Activated naive CD4-positive, alpha-beta T cell treated with anti-CD3 and anti-CD28 coated beads, Interleukin-2, amount 50 U/mL, for 72 hours (primary cell): ENCODE results near the gene TAF6. TPM values are rescaled to one million over a fixed set of nuclear protein-coding genes. Genes with fewer than 3 reads are reported as not detected.

ENCODE experiments used
- ATAC-seq, 2 donors: fragments of 150-1000 bp; cut with Tn5 transposase; 2 replicates each; pipeline ENCODE4 v1.10.0; 2021; ENCODE audit warnings: mild to moderate bottlenecking in 2 of 2, moderate library complexity in 2 of 2
- DNase-seq, 2 donors: peaks; one replicate each; pipeline ENCODE4 v3.0.0; 2021 to 2022; ENCODE audit warnings: low spot score in 2 of 2
- H3K27ac Mint-ChIP-seq, 2 donors: one replicate each; pipeline ENCODE4 v1.8.0; 2022; ENCODE audit warnings: mild to moderate bottlenecking in 2 of 2, mixed read lengths in 2 of 2
- H3K36me3 Mint-ChIP-seq, 2 donors: one replicate each; pipeline ENCODE4 v1.8.0; 2022; ENCODE audit warnings: mixed read lengths in 2 of 2
- H3K9me3 Mint-ChIP-seq, 2 donors: one replicate each; pipeline ENCODE4 v1.8.0; 2022; ENCODE audit warnings: mixed read lengths in 2 of 2
- total RNA-seq, 2 donors: library from RNA; stranded (reverse); gene quantifications; one replicate each; pipeline ENCODE4 v1.2.3, GENCODE V29; 2022

The TAF6 gene
- total RNA-seq, 2 donors from 2014 or later: 52.7 to 57.6 TPM

GRCh38 chr7:100072462-100072861, 46.7 kb downstream of the TAF6 start:
- DNase-seq (no peak), ATAC-seq (no peak)
- Mint-ChIP-seq H3K36me3 (peaks cover 72 to 79% of the 10 kb centered on the region in 2 donors), H3K27ac (no peak overlapping the region), H3K9me3 (peaks cover 19 to 30% of the 10 kb centered on the region in 2 donors)

GRCh38 chr7:100071018-100071723, 48.0 kb downstream of the TAF6 start:
- H3K9me3 Mint-ChIP-seq: peaks cover 19 to 30% of the 10 kb centered on the region in 2 donors
- peaks cover 62 to 67% of the 10 kb centered on the region in 2 donors for H3K36me3 Mint-ChIP-seq
- DNase-seq (no peak), ATAC-seq (no peak)
- H3K27ac Mint-ChIP-seq: no peak overlapping the region

DNA sequence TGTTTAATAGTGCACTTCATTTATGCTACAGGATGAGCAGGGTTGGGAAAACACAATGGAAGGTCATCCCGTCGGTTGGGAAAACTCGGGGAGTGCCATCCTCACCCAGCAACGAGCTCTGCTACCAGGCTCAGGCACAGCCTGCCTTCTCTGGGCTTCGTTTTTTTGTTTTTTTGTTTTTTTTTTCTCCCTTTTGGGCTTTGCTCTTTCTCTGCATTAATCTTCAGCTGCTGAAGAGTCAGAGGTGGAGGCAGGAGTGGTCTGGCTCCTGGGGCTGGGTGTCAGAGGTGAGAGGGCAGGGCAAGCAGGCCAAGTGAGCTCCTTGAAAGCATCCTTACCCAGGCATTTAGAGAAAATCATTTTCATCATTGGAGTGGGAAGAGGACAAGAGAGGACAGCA, 49.2 kb downstream of the TAF6 start:
- Mint-ChIP-seq H3K36me3 (peaks cover 50 to 56% of the 10 kb centered on the region in 2 donors), H3K27ac (no peak overlapping the region), H3K9me3 (peaks cover 19 to 30% of the 10 kb centered on the region in 2 donors)
- ATAC-seq (no peak), DNase-seq (no peak)

- DNase-seq: no peak
- no peak for ATAC-seq
- H3K9me3 Mint-ChIP-seq: peaks cover 7 to 20% of the 10 kb centered on the region in 2 donors
- no peak overlapping the region for H3K27ac Mint-ChIP-seq
- peaks cover 23 to 37% of the 10 kb centered on the region in 2 donors for H3K36me3 Mint-ChIP-seq
Observed at GRCh38 chr7:100066953-100067352, 52.2 kb downstream of the TAF6 start.

DNA sequence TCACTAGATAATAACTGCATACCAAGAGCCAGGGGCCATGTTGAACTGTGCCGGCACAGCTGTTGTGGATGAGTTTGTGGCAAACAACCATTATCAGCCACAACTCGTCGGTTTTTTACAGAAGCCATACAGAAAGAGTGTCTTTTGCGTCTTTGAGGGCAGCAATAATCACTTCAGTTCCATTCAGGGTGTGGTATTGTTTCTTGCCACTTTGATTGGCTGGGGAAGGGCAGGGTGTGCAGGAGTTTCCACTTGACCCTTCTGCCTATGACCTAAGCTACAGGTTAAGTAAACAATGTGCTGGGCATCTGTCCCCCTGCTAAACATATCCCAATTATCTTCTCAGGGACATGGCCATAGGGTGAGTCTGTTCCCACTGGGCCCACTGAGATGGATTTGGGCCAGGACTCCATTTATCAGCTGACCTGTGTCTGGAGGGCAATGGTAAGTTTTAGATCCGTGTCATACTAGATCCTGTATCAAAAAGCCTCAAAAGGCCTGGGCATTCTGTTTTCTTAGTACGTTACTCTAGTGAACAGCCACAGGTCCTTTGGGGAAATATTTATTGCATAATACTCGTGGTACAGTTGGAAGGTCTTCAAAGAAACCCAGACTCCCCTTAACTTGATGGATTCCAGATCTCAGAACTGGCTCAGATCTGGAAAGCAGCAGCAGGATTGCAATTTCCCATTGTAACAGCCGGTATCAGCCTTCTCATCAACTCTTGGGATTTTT, 53.5 kb downstream of the TAF6 start:
- H3K9me3 Mint-ChIP-seq: peaks cover 0 to 6% of the 10 kb centered on the region in 2 donors
- H3K36me3 Mint-ChIP-seq: peaks cover 10 to 23% of the 10 kb centered on the region in 2 donors
- H3K27ac Mint-ChIP-seq: no peak overlapping the region
- no peak for ATAC-seq
- no peak for DNase-seq

GRCh38 chr7:100064162-100064561, 55.0 kb downstream of the TAF6 start:
- no peaks in the 10 kb centered on the region for H3K9me3 Mint-ChIP-seq
- H3K36me3 Mint-ChIP-seq: peaks cover 0 to 18% of the 10 kb centered on the region in 2 donors
- ATAC-seq: no peak
- no peak overlapping the region for H3K27ac Mint-ChIP-seq
- DNase-seq: no peak

GRCh38 chr7:100063376-100063775, 55.8 kb downstream of the TAF6 start:
- ATAC-seq (no peak), DNase-seq (no peak)
- peaks cover 0 to 18% of the 10 kb centered on the region in 2 donors for H3K36me3 Mint-ChIP-seq
- H3K9me3 Mint-ChIP-seq: no peaks in the 10 kb centered on the region
- H3K27ac Mint-ChIP-seq: no peak overlapping the region

- ATAC-seq (no peak), DNase-seq (no peak)
- peaks cover 0 to 18% of the 10 kb centered on the region in 2 donors for H3K36me3 Mint-ChIP-seq
- no peaks in the 10 kb centered on the region for H3K9me3 Mint-ChIP-seq
- peak overlapping the region in 1 of 2 donors; percentile 67 for H3K27ac Mint-ChIP-seq
Observed at GRCh38 chr7:100061518-100062193, 57.5 kb downstream of the TAF6 start.

- ATAC-seq: no peak
- Mint-ChIP-seq H3K36me3 (peaks cover 0 to 9% of the 10 kb centered on the region in 2 donors), H3K9me3 (no peaks in the 10 kb centered on the region), H3K27ac (no peak overlapping the region)
- DNase-seq: no peak
Observed at GRCh38 chr7:100059251-100059739, 59.9 kb downstream of the TAF6 start.

Other genes with a start within 250 kb of the TAF6 start
- gene OR2AE1, start 242.3 kb downstream of the TAF6 start, total RNA-seq: under 1 TPM in 1 of 2 donors, not detected in 1; 0.31 TPM
- gene TRIM4, start 199.8 kb downstream of the TAF6 start, total RNA-seq: 10 to 100 TPM; 25.8 to 28.3 TPM
- under 1 TPM; 0.68 to 0.89 TPM for gene GJC3, start 189.7 kb downstream of the TAF6 start, total RNA-seq
- gene AZGP1, start 143.3 kb downstream of the TAF6 start, total RNA-seq: under 1 TPM in 1 of 2 donors, not detected in 1; 0.43 TPM
- 10 to 100 TPM; 52.2 to 67.1 TPM for gene ZKSCAN1, start 103.8 kb downstream of the TAF6 start, total RNA-seq
- 1 to 10 TPM; 3.8 to 7.1 TPM for gene ZSCAN21, start 69.6 kb downstream of the TAF6 start, total RNA-seq
- 10 to 100 TPM; 13.8 to 16.2 TPM for gene ZNF3, start 37.6 kb downstream of the TAF6 start, total RNA-seq
- 100 to 1,000 TPM in 1 of 2 donors, 10 to 100 TPM in 1; 84.6 to 107 TPM for gene COPS6, start 30.4 kb downstream of the TAF6 start, total RNA-seq
- gene MCM7, start 18.0 kb downstream of the TAF6 start, total RNA-seq: 100 to 1,000 TPM; 291 to 375 TPM
- 10 to 100 TPM in 1 of 2 donors, 1 to 10 TPM in 1; 8.4 to 13.6 TPM for gene AP4M1, start 17.7 kb downstream of the TAF6 start, total RNA-seq
- gene CNPY4, start 276 bp upstream of the TAF6 start, total RNA-seq: 10 to 100 TPM; 16.4 to 20.9 TPM
- 1 to 10 TPM; 2.6 to 5.6 TPM for gene MBLAC1, start 7.6 kb upstream of the TAF6 start, total RNA-seq
- 100 to 1,000 TPM; 147 to 153 TPM for gene LAMTOR4, start 29.6 kb upstream of the TAF6 start, total RNA-seq
- gene TRAPPC14, start 39.4 kb upstream of the TAF6 start, total RNA-seq: 10 to 100 TPM; 17.1 to 32.8 TPM
- 10 to 100 TPM in 1 of 2 donors, 1 to 10 TPM in 1; 7.7 to 12.5 TPM for gene GAL3ST4, start 49.3 kb upstream of the TAF6 start, total RNA-seq
- gene GPC2, start 58.0 kb upstream of the TAF6 start, total RNA-seq: 10 to 100 TPM in 1 of 2 donors, 1 to 10 TPM in 1; 7.0 to 18.9 TPM
- 10 to 100 TPM; 33.3 to 54.2 TPM for gene STAG3, start 58.6 kb upstream of the TAF6 start, total RNA-seq
- 10 to 100 TPM; 20.8 to 30.6 TPM for gene PVRIG, start 100.6 kb upstream of the TAF6 start, total RNA-seq
- gene SPDYE3, start 188.3 kb upstream of the TAF6 start, total RNA-seq: not detected
- gene PILRB, start 238.8 kb upstream of the TAF6 start, total RNA-seq: 100 to 1,000 TPM in 1 of 2 donors, 10 to 100 TPM in 1; 41.0 to 103 TPM